GM23338 (cell line): ENCODE data around the gene PSEN2. TPM values are rescaled to one million over a fixed set of nuclear protein-coding genes. Genes with fewer than 3 reads are reported as not detected.

Experiments used
- ATAC-seq: fragments of 200-7000 bp; cut with Tn5 transposase; 3 replicates; pipeline ENCODE4 v1.9.1; 2020
- DNase-seq: peaks from one replicate; pipeline ENCODE4 v3.0.0-alpha.2; 2015; ENCODE audit warnings: low spot score
- H2AFZ ChIP-seq: fragments of 200-600 bp; sonication (generic); 2 replicates; pipeline ENCODE4 v1.8.0; 2016; ENCODE audit warnings: antibody characterized with exemption, mild to moderate bottlenecking, moderate library complexity
- H3F3A ChIP-seq: fragments of 200-600 bp; sonication (generic); replicated peaks from 2 replicates; pipeline ENCODE4 v1.8.0; 2017; ENCODE audit warnings: antibody characterized with exemption, mixed run types, low read depth
- H3K27ac ChIP-seq: fragments of 200-600 bp; sonication (generic); 2 replicates; pipeline ENCODE4 v1.6.1; 2016; ENCODE audit warnings: low read depth
- H3K27me3 ChIP-seq: fragments of 200-600 bp; sonication (generic); 2 replicates; pipeline ENCODE4 v1.8.0; 2016; ENCODE audit warnings: mild to moderate bottlenecking, mixed run types, moderate library complexity; ENCODE audit not compliant: insufficient read depth
- H3K36me3 ChIP-seq: fragments of 200-600 bp; sonication (generic); 2 replicates; pipeline ENCODE4 v1.8.0; 2016; ENCODE audit warnings: mild to moderate bottlenecking; ENCODE audit not compliant: insufficient read depth
- H3K4me1 ChIP-seq: fragments of 200-600 bp; sonication (generic); 2 replicates; pipeline ENCODE4 v1.8.0; 2016; ENCODE audit warnings: mild to moderate bottlenecking, moderate library complexity; ENCODE audit not compliant: insufficient read depth
- H3K4me2 ChIP-seq: fragments of 200-600 bp; sonication (generic); 2 replicates; pipeline ENCODE4 v1.7.1; 2017; ENCODE audit warnings: mixed run types
- H3K4me3 ChIP-seq: fragments of 200-600 bp; sonication (generic); 2 replicates; pipeline ENCODE4 v1.6.1; 2016; ENCODE audit warnings: mixed run types
- H3K79me2 ChIP-seq: fragments of 200-600 bp; sonication (generic); replicated peaks from 2 replicates; pipeline ENCODE4 v1.8.0; 2017; ENCODE audit warnings: mild to moderate bottlenecking; ENCODE audit not compliant: insufficient read depth
- H3K9me2 ChIP-seq: fragments of 200-600 bp; sonication (generic); 2 replicates; pipeline ENCODE4 v1.8.0; 2017; ENCODE audit not compliant: insufficient read depth
- H4K20me1 ChIP-seq: fragments of 200-600 bp; sonication (generic); replicated peaks from 2 replicates; pipeline ENCODE4 v1.8.0; 2017; ENCODE audit warnings: mild to moderate bottlenecking; ENCODE audit not compliant: insufficient read depth
- H3K27ac Mint-ChIP-seq: 2 replicates; pipeline ENCODE4 v1.8.0; 2020; ENCODE audit warnings: inconsistent platforms, mild to moderate bottlenecking, moderate library complexity, mixed read lengths
- H3K27me3 Mint-ChIP-seq: 3 replicates; pipeline ENCODE4 v1.8.0; 2022; ENCODE audit warnings: low read depth, mild to moderate bottlenecking, moderate library complexity, mixed read lengths, inconsistent platforms; ENCODE audit not compliant: insufficient read depth, poor library complexity
- H3K36me3 Mint-ChIP-seq: 3 replicates; pipeline ENCODE4 v1.8.0; 2021; ENCODE audit warnings: low read depth, mild to moderate bottlenecking, inconsistent platforms, moderate library complexity, mixed read lengths
- H3K4me1 Mint-ChIP-seq: 3 replicates; pipeline ENCODE4 v1.8.0; 2020; ENCODE audit warnings: mild to moderate bottlenecking, inconsistent platforms, mixed read lengths
- H3K4me3 Mint-ChIP-seq: 3 replicates; pipeline ENCODE4 v1.8.0; 2021; ENCODE audit warnings: moderate library complexity, mild to moderate bottlenecking, inconsistent platforms, mixed read lengths
- H3K9me3 Mint-ChIP-seq: 3 replicates; pipeline ENCODE4 v1.8.0; 2020; ENCODE audit warnings: moderate library complexity, mild to moderate bottlenecking, inconsistent platforms, mixed read lengths
- CREB1 ChIP-seq: fragments of 250-450 bp; sonication (Bioruptor Pico); IDR thresholded peaks from 2 replicates; pipeline ENCODE4 v1.5.0; 2020; ENCODE audit warnings: low read depth, mild to moderate bottlenecking, moderate library complexity
- EZH2 ChIP-seq: fragments of 200-600 bp; sonication (generic); IDR thresholded peaks from one replicate; pipeline ENCODE4 v1.8.0; 2017; ENCODE audit warnings: antibody characterized with exemption, mild to moderate bottlenecking, low read depth; ENCODE audit not compliant: unreplicated experiment
- JUNB ChIP-seq: IDR thresholded peaks from one replicate; pipeline ENCODE4 v1.6.1; 2016; ENCODE audit warnings: antibody characterized with exemption; ENCODE audit not compliant: unreplicated experiment
- NANOG ChIP-seq: IDR thresholded peaks from 2 replicates; pipeline ENCODE4 v1.6.1; 2016; ENCODE audit warnings: antibody characterized with exemption, borderline replicate concordance
- POLR2AphosphoS5 ChIP-seq: IDR thresholded peaks from 2 replicates; pipeline ENCODE4 v1.6.1; 2016; ENCODE audit warnings: antibody characterized with exemption, low read depth
- STAT1 ChIP-seq: IDR thresholded peaks from one replicate; pipeline ENCODE4 v1.6.1; 2016; ENCODE audit warnings: antibody characterized with exemption; ENCODE audit not compliant: unreplicated experiment
- ZNF114 ChIP-seq: fragments of 250-450 bp; sonication (Bioruptor Pico); IDR thresholded peaks from 2 replicates; pipeline ENCODE4 v1.5.0; 2020; ENCODE audit warnings: mild to moderate bottlenecking, moderate library complexity
- ZNF331 ChIP-seq: fragments of 250-450 bp; sonication (Bioruptor Pico); IDR thresholded peaks from 2 replicates; pipeline ENCODE4 v1.5.0; 2020; ENCODE audit warnings: low read depth, mild to moderate bottlenecking, moderate library complexity
- ZNF462 ChIP-seq: fragments of 250-450 bp; sonication (Bioruptor Pico); IDR thresholded peaks from 2 replicates; pipeline ENCODE4 v1.5.0; 2020; ENCODE audit warnings: mild to moderate bottlenecking, moderate library complexity
- polyA plus RNA-seq: library from polyadenylated mRNA; unstranded; fragments of >200 nt; fragmentation: Nextera tagmentation; extraction: Ambion mirVana; gene quantifications from 2 replicates; pipeline ENCODE4 v1.2.1, GENCODE V29; 2016
- total RNA-seq: library from RNA; depleted of rRNA; stranded (reverse); fragments of >200 nt; shearing (Covaris generic); gene quantifications from 2 replicates; pipeline ENCODE4 v1.2.3, GENCODE V29; 2014
- TF ChIP-seq, protein P1 (sequence below): IDR thresholded peaks from 2 replicates; pipeline ENCODE4 v1.6.1; 2016; ENCODE audit warnings: antibody characterized with exemption
- TF ChIP-seq, protein P2 (sequence below): IDR thresholded peaks from one replicate; pipeline ENCODE4 v1.6.1; 2018; ENCODE audit warnings: antibody characterized with exemption; ENCODE audit not compliant: unreplicated experiment

The PSEN2 gene
- total and polyA plus RNA-seq, 2 experiments from 2014 or later = 10.0 to 22.1 TPM

GRCh38 chr1:226943927-226944326, 73.5 kb downstream of the PSEN2 start (continued):
- TF ChIP-seq ZNF331 (CRISPR knock-in tag) (no peak), ZNF114 (no peak), STAT1 (no peak), JUNB (no peak), POLR2AphosphoS5 (no peak), EZH2 (no peak), NANOG (no peak)

DNA sequence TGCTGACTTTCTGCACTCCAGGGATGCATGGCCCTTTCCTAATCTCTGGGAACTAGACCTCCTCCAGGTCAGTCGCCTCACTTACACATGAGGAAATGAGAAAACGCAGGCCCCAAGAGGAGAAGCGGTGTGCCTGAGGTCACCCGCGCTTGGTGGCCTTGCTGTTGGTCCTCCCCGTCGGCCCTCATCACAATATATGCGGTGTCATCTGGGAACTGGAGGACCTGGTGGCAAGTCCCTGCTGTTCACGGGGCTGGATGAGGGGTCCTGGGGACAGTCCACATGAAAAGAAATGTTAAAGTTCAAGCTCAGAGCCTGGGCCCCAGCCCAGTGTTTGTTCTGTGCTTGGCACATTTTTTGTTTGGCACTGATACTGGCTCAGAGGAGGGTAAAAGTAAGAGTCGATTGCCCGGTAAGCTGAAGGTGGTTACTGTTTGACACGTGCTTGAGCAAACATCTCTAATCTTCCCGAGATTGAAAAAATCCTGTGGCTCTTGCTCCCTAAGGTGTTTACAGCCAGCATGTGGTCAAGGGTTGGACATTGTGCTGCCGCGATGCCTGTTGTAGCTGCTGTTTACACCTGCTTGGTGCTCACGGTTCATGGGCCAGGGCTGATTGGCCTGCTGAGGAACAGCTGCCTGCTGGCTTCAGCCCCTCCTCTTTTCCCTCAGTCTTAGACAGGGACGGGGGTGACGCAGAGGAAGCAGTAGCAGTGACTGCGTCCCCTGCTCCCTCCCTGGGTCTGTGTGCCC, 74.9 kb downstream of the PSEN2 start:
- ATAC-seq (peak; percentile 75), DNase-seq (peak; percentile 41)
- H3K4me2 ChIP-seq = no peak overlapping the region; the same call in 1 of the 2 replicates
- peaks cover 5% of the 10 kb centered on the region; the same call in 2 of the 3 replicates for H3K9me3 Mint-ChIP-seq
- H3K27ac ChIP-seq = no peak overlapping the region
- H3K4me1 Mint-ChIP-seq = peaks cover 51% of the 10 kb centered on the region
- no peak overlapping the region for H2AFZ ChIP-seq
- peaks cover 83% of the 10 kb centered on the region for H3K79me2 ChIP-seq
- peaks cover 7% of the 10 kb centered on the region for H3K36me3 Mint-ChIP-seq
- H3K9me2 ChIP-seq = no peaks in the 10 kb centered on the region
- no peaks in the 10 kb centered on the region for H3K36me3 ChIP-seq
- no peaks in the 10 kb centered on the region for H3F3A ChIP-seq
- peaks cover 28% of the 10 kb centered on the region for H3K4me1 ChIP-seq
- H4K20me1 ChIP-seq = peaks cover 8% of the 10 kb centered on the region; the same call in 1 of the 2 replicates
- no peak overlapping the region for H3K27ac Mint-ChIP-seq
- 0 out of 2 replicates have a peak, but pooled peaks cover 4% of the 10 kb centered on the region for H3K27me3 ChIP-seq
- no peak overlapping the region for H3K4me3 ChIP-seq
- no peak overlapping the region for H3K4me3 Mint-ChIP-seq
- H3K27me3 Mint-ChIP-seq = peaks cover 18% of the 10 kb centered on the region
- TF ChIP-seq, protein P1, sequence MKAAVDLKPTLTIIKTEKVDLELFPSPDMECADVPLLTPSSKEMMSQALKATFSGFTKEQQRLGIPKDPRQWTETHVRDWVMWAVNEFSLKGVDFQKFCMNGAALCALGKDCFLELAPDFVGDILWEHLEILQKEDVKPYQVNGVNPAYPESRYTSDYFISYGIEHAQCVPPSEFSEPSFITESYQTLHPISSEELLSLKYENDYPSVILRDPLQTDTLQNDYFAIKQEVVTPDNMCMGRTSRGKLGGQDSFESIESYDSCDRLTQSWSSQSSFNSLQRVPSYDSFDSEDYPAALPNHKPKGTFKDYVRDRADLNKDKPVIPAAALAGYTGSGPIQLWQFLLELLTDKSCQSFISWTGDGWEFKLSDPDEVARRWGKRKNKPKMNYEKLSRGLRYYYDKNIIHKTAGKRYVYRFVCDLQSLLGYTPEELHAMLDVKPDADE = no peak
- TF ChIP-seq CREB1 (CRISPR knock-in tag) (no peak), ZNF462 (no peak), STAT1 (no peak), ZNF114 (no peak), ZNF331 (CRISPR knock-in tag) (no peak), EZH2 (no peak)
- TF ChIP-seq, protein P2, sequence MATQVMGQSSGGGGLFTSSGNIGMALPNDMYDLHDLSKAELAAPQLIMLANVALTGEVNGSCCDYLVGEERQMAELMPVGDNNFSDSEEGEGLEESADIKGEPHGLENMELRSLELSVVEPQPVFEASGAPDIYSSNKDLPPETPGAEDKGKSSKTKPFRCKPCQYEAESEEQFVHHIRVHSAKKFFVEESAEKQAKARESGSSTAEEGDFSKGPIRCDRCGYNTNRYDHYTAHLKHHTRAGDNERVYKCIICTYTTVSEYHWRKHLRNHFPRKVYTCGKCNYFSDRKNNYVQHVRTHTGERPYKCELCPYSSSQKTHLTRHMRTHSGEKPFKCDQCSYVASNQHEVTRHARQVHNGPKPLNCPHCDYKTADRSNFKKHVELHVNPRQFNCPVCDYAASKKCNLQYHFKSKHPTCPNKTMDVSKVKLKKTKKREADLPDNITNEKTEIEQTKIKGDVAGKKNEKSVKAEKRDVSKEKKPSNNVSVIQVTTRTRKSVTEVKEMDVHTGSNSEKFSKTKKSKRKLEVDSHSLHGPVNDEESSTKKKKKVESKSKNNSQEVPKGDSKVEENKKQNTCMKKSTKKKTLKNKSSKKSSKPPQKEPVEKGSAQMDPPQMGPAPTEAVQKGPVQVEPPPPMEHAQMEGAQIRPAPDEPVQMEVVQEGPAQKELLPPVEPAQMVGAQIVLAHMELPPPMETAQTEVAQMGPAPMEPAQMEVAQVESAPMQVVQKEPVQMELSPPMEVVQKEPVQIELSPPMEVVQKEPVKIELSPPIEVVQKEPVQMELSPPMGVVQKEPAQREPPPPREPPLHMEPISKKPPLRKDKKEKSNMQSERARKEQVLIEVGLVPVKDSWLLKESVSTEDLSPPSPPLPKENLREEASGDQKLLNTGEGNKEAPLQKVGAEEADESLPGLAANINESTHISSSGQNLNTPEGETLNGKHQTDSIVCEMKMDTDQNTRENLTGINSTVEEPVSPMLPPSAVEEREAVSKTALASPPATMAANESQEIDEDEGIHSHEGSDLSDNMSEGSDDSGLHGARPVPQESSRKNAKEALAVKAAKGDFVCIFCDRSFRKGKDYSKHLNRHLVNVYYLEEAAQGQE = no peak
